Fibroblast of the aortic adventitia (primary cell): ENCODE measurements around the gene NFATC3. TPM values are rescaled to one million over a fixed set of nuclear protein-coding genes. Genes with fewer than 3 reads are reported as not detected.
"Not testable (repeated sequence)": the region's sequence is repeated elsewhere in the genome, so short reads cannot be mapped to it uniquely, and the experiment has no call there.

Experiments
- DNase-seq: peaks from one replicate; pipeline ENCODE4 v3.0.0-alpha.2; 2010; ENCODE audit warnings: low read depth
- H3K4me3 ChIP-seq: 2 replicates; pipeline ENCODE4 v1.5.1; 2011; ENCODE audit warnings: low read depth, mild to moderate bottlenecking, control low read depth, low read length, moderate library complexity
- CTCF ChIP-seq: IDR thresholded peaks from 2 replicates; pipeline ENCODE4 v1.5.1; 2011; ENCODE audit warnings: mild to moderate bottlenecking, low read length, control low read depth, inconsistent platforms; ENCODE audit not compliant: insufficient read depth
- total RNA-seq: library from RNA; depleted of rRNA; stranded (reverse); fragments of >200 nt; gene quantifications from 2 replicates; pipeline ENCODE4 v1.2.3, GENCODE V29; 2012; ENCODE audit warnings: low replicate concordance

The NFATC3 gene
- total RNA-seq, 1 donor, result 36.3 TPM

GRCh38 chr16:68126395-68126794 is 41.2 kb downstream of the NFATC3 start:
- no peak overlapping the region for H3K4me3 ChIP-seq
- peak; percentile 16 for DNase-seq
- no peak for TF ChIP-seq CTCF

- no peak for TF ChIP-seq CTCF
- peak; percentile 16 for DNase-seq
- no peak overlapping the region for H3K4me3 ChIP-seq
These were observed 43.6 kb downstream of the NFATC3 start for GRCh38 chr16:68128577-68129305.

- H3K4me3 ChIP-seq, result no peak overlapping the region
- no peak for TF ChIP-seq CTCF
- no peak for DNase-seq
These were observed 45.4 kb downstream of the NFATC3 start for GRCh38 chr16:68130520-68130919.

GRCh38 chr16:68131813-68132706 is 46.9 kb downstream of the NFATC3 start:
- no peak overlapping the region for H3K4me3 ChIP-seq
- no peak for TF ChIP-seq CTCF
- no peak for DNase-seq

- not testable (repeated sequence) for DNase-seq
These were observed 47.8 kb downstream of the NFATC3 start for GRCh38 chr16:68133000-68133399.

GRCh38 chr16:68134644-68135043 is 49.5 kb downstream of the NFATC3 start:
- H3K4me3 ChIP-seq, result no peak overlapping the region
- no peak for DNase-seq
- no peak for TF ChIP-seq CTCF

More at GRCh38 chr16:68133000-68133399, 47.8 kb downstream of the NFATC3 start:
- H3K4me3 ChIP-seq, result not testable (repeated sequence)

GRCh38 chr16:68136515-68136914 is 51.3 kb downstream of the NFATC3 start:
- no peak overlapping the region for H3K4me3 ChIP-seq
- TF ChIP-seq CTCF, result no peak
- DNase-seq, result no peak
